22Rv1 (cell line): ENCODE data around the gene CLEC9A.

Experiments used
- ZFX ChIP-seq: fragments of 450-650 bp; IDR thresholded peaks from 2 replicates; pipeline ENCODE4 v1.6.1; 2017; ENCODE audit warnings: antibody characterized with exemption, borderline replicate concordance
- TF ChIP-seq, protein P1 (sequence below): fragments of 450-650 bp; IDR thresholded peaks from 2 replicates; pipeline ENCODE4 v1.5.1; 2017; ENCODE audit warnings: mild to moderate bottlenecking

DNA sequence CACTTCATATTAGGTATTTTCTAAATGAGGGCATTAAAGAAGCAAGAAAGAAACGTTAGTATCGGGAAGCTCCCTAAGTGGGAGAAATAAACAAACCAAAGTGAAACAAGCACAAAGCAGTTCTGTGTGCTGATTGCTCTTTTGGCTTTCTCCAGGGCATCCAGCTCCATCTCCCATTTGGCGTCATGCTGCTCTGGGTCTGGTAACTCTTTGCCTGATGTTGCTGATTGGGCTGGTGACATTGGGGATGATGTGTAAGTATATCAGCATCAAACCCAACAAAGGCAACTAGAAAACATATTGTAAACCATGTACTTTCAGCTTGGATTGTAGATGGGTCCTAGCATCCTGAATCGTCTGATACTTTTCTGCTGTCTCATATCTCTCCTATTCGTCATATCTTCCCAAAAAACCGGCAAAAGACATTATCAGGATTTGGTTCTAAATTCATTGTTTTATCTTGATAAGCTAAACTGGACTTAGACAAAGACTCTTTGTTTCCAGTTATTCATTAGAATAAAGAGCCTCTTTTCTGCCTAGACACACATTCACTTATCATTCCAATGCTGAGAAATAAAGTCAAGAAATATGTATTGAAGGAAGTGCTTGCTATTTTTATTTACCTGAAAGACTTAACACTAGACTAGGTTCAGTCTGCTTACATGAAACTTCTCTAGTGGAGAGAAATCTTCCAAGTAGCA is 17.7 kb upstream of the CLEC9A start:
- TF ChIP-seq, protein P1, sequence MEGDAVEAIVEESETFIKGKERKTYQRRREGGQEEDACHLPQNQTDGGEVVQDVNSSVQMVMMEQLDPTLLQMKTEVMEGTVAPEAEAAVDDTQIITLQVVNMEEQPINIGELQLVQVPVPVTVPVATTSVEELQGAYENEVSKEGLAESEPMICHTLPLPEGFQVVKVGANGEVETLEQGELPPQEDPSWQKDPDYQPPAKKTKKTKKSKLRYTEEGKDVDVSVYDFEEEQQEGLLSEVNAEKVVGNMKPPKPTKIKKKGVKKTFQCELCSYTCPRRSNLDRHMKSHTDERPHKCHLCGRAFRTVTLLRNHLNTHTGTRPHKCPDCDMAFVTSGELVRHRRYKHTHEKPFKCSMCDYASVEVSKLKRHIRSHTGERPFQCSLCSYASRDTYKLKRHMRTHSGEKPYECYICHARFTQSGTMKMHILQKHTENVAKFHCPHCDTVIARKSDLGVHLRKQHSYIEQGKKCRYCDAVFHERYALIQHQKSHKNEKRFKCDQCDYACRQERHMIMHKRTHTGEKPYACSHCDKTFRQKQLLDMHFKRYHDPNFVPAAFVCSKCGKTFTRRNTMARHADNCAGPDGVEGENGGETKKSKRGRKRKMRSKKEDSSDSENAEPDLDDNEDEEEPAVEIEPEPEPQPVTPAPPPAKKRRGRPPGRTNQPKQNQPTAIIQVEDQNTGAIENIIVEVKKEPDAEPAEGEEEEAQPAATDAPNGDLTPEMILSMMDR: no peak
- TF ChIP-seq ZFX: no peak
